Mesenchymal stem cell (in vitro differentiated cells and primary cell): ENCODE results near the gene AP1M2.
A peak's percentile ranks its signal among the peaks of the same experiment; 100 is the strongest.

Source experiments
- DNase-seq: peaks from one replicate; pipeline ENCODE4 v3.0.0-alpha.2; 2013
- H2AFZ ChIP-seq: one replicate; pipeline ENCODE4 v1.6.1; 2013; ENCODE audit warnings: low read depth, mild to moderate bottlenecking, control low read depth, inconsistent platforms, low read length, moderate library complexity
- H2AK5ac ChIP-seq: 2 replicates; pipeline ENCODE4 v1.6.1; 2013; ENCODE audit warnings: low read length, moderate library complexity, mild to moderate bottlenecking, inconsistent platforms; ENCODE audit not compliant: severe bottlenecking
- H2BK120ac ChIP-seq: one replicate; pipeline ENCODE4 v1.6.1; 2013; ENCODE audit warnings: low read depth, mild to moderate bottlenecking, inconsistent platforms, low read length, moderate library complexity
- H2BK12ac ChIP-seq, 2 experiments: one replicate each; pipeline ENCODE4 v1.6.1; 2013; ENCODE audit warnings: inconsistent platforms in 2 of 2, low read length in 2 of 2, mild to moderate bottlenecking in 2 of 2, moderate library complexity in 2 of 2, control low read depth in 1 of 2
- H2BK15ac ChIP-seq: one replicate; pipeline ENCODE4 v1.6.1; 2013; ENCODE audit warnings: mild to moderate bottlenecking, low read depth, inconsistent platforms; ENCODE audit not compliant: poor library complexity, severe bottlenecking
- H2BK5ac ChIP-seq: 2 replicates; pipeline ENCODE4 v1.6.1; 2013; ENCODE audit warnings: low read depth, mild to moderate bottlenecking, low read length, control low read depth, inconsistent platforms; ENCODE audit not compliant: poor library complexity, severe bottlenecking
- H3K14ac ChIP-seq, 2 experiments: one replicate each; pipeline ENCODE4 v1.6.1; 2013; ENCODE audit warnings: inconsistent platforms in 2 of 2, low read length in 2 of 2, control low read depth in 1 of 2, mild to moderate bottlenecking in 1 of 2, moderate library complexity in 1 of 2
- H3K18ac ChIP-seq, 2 experiments: one replicate each; pipeline ENCODE4 v1.6.1; 2013; ENCODE audit warnings: inconsistent platforms in 2 of 2, low read length in 2 of 2, control low read depth in 1 of 2, low read depth in 1 of 2, mild to moderate bottlenecking in 1 of 2
- H3K23ac ChIP-seq, 2 experiments: one replicate each; pipeline ENCODE4 v1.6.1; 2013; ENCODE audit warnings: inconsistent platforms in 2 of 2, low read length in 2 of 2, mild to moderate bottlenecking in 2 of 2, moderate library complexity in 2 of 2, control low read depth in 1 of 2
- H3K27ac ChIP-seq: 2 replicates; pipeline ENCODE4 v1.5.1; 2013; ENCODE audit warnings: mild to moderate bottlenecking, moderate library complexity, low read length, control low read depth, inconsistent platforms; ENCODE audit not compliant: poor library complexity, severe bottlenecking
- H3K27me3 ChIP-seq, 2 experiments: 2 replicates each; pipeline versions ENCODE4 v1.6.1 to v1.7.0; 2013; ENCODE audit warnings: low read length in 2 of 2, mild to moderate bottlenecking in 2 of 2, moderate library complexity in 2 of 2, control low read depth in 1 of 2, inconsistent platforms in 1 of 2; ENCODE audit not compliant: control insufficient read depth in 1 of 2, insufficient read depth in 1 of 2
- H3K36me3 ChIP-seq, 2 experiments: 2 replicates each; pipeline versions ENCODE4 v1.6.1 to v1.7.0; 2013; ENCODE audit warnings: low read length in 2 of 2, control low read depth in 1 of 2, inconsistent platforms in 1 of 2, low read depth in 1 of 2, mild to moderate bottlenecking in 1 of 2; ENCODE audit not compliant: insufficient read depth in 2 of 2, control insufficient read depth in 1 of 2
- H3K4ac ChIP-seq, 2 experiments: one replicate each; pipeline ENCODE4 v1.6.1; 2013; ENCODE audit warnings: inconsistent platforms in 2 of 2, low read length in 2 of 2, mild to moderate bottlenecking in 2 of 2, moderate library complexity in 2 of 2, control low read depth in 1 of 2, low read depth in 1 of 2
- H3K4me1 ChIP-seq: 2 replicates; pipeline ENCODE4 v1.6.1; 2013; ENCODE audit warnings: low read depth, low read length, control low read depth; ENCODE audit not compliant: control insufficient read depth, insufficient read depth
- H3K4me2 ChIP-seq: 2 replicates; pipeline ENCODE4 v1.6.1; 2013; ENCODE audit warnings: low read length, mild to moderate bottlenecking, inconsistent platforms; ENCODE audit not compliant: poor library complexity, severe bottlenecking
- H3K4me3 ChIP-seq, 2 experiments: 2 replicates each; pipeline versions ENCODE4 v1.5.1 to v1.7.0; 2013; ENCODE audit warnings: low read length in 2 of 2, mild to moderate bottlenecking in 2 of 2, control low read depth in 1 of 2, low read depth in 1 of 2; ENCODE audit not compliant: insufficient read depth in 1 of 2
- H3K79me1 ChIP-seq: replicated peaks from 2 replicates; pipeline ENCODE4 v1.6.1; 2013; ENCODE audit warnings: mild to moderate bottlenecking, control low read depth, low read length, inconsistent platforms; ENCODE audit not compliant: poor library complexity, severe bottlenecking
- H3K9ac ChIP-seq: 2 replicates; pipeline ENCODE4 v1.7.0; 2013; ENCODE audit warnings: mild to moderate bottlenecking, low read length, moderate library complexity
- H3K9me3 ChIP-seq: 2 replicates; pipeline ENCODE4 v1.7.0; 2013; ENCODE audit warnings: mild to moderate bottlenecking, low read length; ENCODE audit not compliant: control insufficient read depth
- H4K8ac ChIP-seq: one replicate; pipeline ENCODE4 v1.6.1; 2013; ENCODE audit warnings: inconsistent platforms, mild to moderate bottlenecking, low read length, moderate library complexity
- H4K91ac ChIP-seq: one replicate; pipeline ENCODE4 v1.6.1; 2013; ENCODE audit warnings: mild to moderate bottlenecking, low read length, inconsistent platforms
- WGBS: methylation state at CpG from one replicate; pipeline ENCODE4 v1.1.7; 2013; ENCODE audit warnings: mixed read lengths; 5-methylcytosine and 5-hydroxymethylcytosine counted together

The AP1M2 gene

DNA sequence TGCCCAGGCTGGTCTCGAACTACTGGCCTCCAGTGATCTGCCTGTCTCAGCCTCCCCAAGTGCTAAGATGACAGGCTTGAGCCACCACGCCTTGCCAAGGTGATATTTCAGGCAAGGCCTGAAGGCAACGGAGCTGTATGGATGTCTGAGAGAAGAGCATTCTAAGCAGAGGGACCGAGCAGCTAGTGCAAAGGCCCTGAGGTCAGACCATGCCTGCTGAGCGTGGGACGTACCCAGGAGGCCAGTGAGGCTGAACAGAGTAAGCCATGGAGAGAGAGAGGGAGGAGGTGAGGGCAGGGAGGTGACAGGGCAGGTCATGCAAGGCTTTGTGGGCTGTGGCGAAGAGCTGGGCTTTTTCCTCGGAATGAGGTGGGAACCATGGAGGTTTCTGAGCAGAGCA is 34.9 kb upstream of the AP1M2 start:
- no peaks in the 10 kb centered on the region for H3K9me3 ChIP-seq
- WGBS: 95% methylated on average over 8 of the region's 8 CpGs
- no peak overlapping the region for H2AFZ ChIP-seq
- no peak overlapping the region for H3K4me2 ChIP-seq
- no peak overlapping the region for H4K8ac ChIP-seq
- H2BK15ac ChIP-seq: no peak overlapping the region
- H3K79me1 ChIP-seq: peaks cover 34% of the 10 kb centered on the region
- H3K4ac ChIP-seq: no peak overlapping the region
- H3K27me3 ChIP-seq: no peaks in the 10 kb centered on the region
- DNase-seq: no peak
- H3K4me1 ChIP-seq: peaks cover 23% of the 10 kb centered on the region
- no peak overlapping the region for H4K91ac ChIP-seq
- H3K23ac ChIP-seq: no peak overlapping the region
- no peak overlapping the region for H2BK120ac ChIP-seq
- no peak overlapping the region for H3K18ac ChIP-seq
- no peak overlapping the region for H2BK12ac ChIP-seq
- no peak overlapping the region for H3K9ac ChIP-seq
- peaks cover 0 to 16% of the 10 kb centered on the region in 2 experiments for H3K36me3 ChIP-seq
- no peak overlapping the region for H2BK5ac ChIP-seq
- no peak overlapping the region for H3K4me3 ChIP-seq
- H3K14ac ChIP-seq: no peak overlapping the region
- H3K27ac ChIP-seq: no peak overlapping the region
- H2AK5ac ChIP-seq: no peak overlapping the region

DNA sequence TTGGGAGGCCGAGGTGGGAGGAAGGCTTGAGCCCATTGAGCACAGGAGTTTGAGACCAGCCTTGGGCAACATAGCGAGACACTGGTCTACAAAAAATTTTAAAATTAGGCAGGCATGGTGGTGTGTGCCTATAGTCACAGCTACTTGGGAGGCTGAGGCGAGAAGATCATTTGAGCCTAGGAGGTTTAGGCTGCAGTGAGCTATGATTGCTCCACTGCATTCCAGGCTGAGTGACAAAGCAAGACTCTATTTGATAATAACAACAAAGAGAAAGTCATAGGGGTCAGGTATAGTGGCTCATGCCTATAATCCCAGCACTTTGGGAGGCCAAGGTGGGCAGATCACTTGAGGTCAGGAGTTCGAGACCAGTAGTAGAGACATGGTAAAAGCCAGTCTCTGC is 33.7 kb upstream of the AP1M2 start:
- Histone ChIP-seq H4K91ac (no peak overlapping the region), H2BK15ac (no peak overlapping the region), H3K4me1 (peaks cover 24% of the 10 kb centered on the region), H3K4me2 (no peak overlapping the region), H2AFZ (no peak overlapping the region), H3K18ac (peak overlapping the region in 1 of 2 experiments; percentile 19), H2BK12ac (no peak overlapping the region), H3K14ac (no peak overlapping the region), H3K36me3 (peaks cover 0 to 16% of the 10 kb centered on the region in 2 experiments), H3K27me3 (no peaks in the 10 kb centered on the region), H4K8ac (no peak overlapping the region), H3K4ac (no peak overlapping the region), H2BK120ac (no peak overlapping the region), H3K79me1 (peaks cover 31% of the 10 kb centered on the region), H3K4me3 (no peak overlapping the region), H3K23ac (no peak overlapping the region), H3K27ac (no peak overlapping the region), H3K9ac (no peak overlapping the region), H2BK5ac (no peak overlapping the region), H2AK5ac (no peak overlapping the region), H3K9me3 (no peaks in the 10 kb centered on the region)
- 98% methylated on average over 4 of the region's 4 CpGs for WGBS
- DNase-seq: no peak

DNA sequence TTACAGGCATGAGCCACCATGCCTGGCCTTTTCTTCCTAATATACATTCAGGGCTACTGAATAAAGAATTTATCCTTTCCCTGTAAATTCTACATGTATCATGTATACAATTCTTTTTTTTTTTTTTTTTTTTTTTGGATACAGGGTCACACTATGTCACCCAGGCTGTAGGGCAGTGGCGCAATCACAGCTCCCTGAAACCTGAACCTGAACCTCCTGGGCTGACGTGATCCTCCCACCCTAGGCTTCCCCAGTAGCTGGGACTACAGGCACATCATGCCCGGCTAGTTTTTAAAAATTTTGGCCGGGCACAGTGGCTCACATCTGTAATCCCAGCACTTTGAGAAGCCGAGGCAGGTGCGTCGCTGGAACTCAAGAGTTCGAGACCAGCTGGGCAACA is 31.7 kb upstream of the AP1M2 start:
- Histone ChIP-seq H4K91ac (no peak overlapping the region), H3K23ac (no peak overlapping the region), H3K9ac (no peak overlapping the region), H4K8ac (no peak overlapping the region), H3K36me3 (peaks cover 0 to 16% of the 10 kb centered on the region in 2 experiments), H3K18ac (no peak overlapping the region), H3K4ac (no peak overlapping the region), H2BK120ac (no peak overlapping the region), H2BK5ac (no peak overlapping the region), H3K79me1 (peaks cover 23% of the 10 kb centered on the region), H3K4me1 (peaks cover 13% of the 10 kb centered on the region), H2AK5ac (peak overlapping the region; percentile 64), H2AFZ (no peak overlapping the region), H3K9me3 (no peaks in the 10 kb centered on the region), H3K27ac (peak overlapping the region; percentile 24), H2BK15ac (no peak overlapping the region), H3K4me2 (no peak overlapping the region), H3K4me3 (no peak overlapping the region), H3K27me3 (no peaks in the 10 kb centered on the region), H2BK12ac (no peak overlapping the region), H3K14ac (no peak overlapping the region)
- WGBS: over 99% methylated on average over 5 of the region's 8 CpGs
- DNase-seq: no peak

- Histone ChIP-seq H2BK15ac (no peak overlapping the region), H3K23ac (no peak overlapping the region), H3K27me3 (no peaks in the 10 kb centered on the region), H3K79me1 (peaks cover 27% of the 10 kb centered on the region), H3K18ac (peak overlapping the region; percentile 3 to 51), H4K91ac (peak overlapping the region; percentile 91), H2AFZ (no peak overlapping the region), H3K4me2 (no peak overlapping the region), H3K4me1 (peaks cover 15% of the 10 kb centered on the region), H3K9me3 (no peaks in the 10 kb centered on the region), H2BK120ac (peak overlapping the region; percentile 64), H3K14ac (no peak overlapping the region), H2AK5ac (peak overlapping the region; percentile 97), H3K27ac (peak overlapping the region; percentile 88), H2BK5ac (peak overlapping the region; percentile 39), H2BK12ac (peak overlapping the region in 1 of 2 experiments; percentile 88), H3K36me3 (peaks cover 0 to 17% of the 10 kb centered on the region in 2 experiments), H3K4ac (peak overlapping the region in 1 of 2 experiments; percentile 17), H3K9ac (peak overlapping the region; percentile 54), H4K8ac (peak overlapping the region; percentile 96), H3K4me3 (no peak overlapping the region)
- WGBS: 75% methylated on average over 12 of the region's 15 CpGs
- peak; percentile 90 for DNase-seq
These were observed 30.5 kb upstream of the AP1M2 start for GRCh38 chr19:10617409-10618121.
